ENCODE measurements around the gene C7orf33.
"Not testable (repeated sequence)": the region's sequence is repeated elsewhere in the genome, so short reads cannot be mapped to it uniquely, and the experiment has no call there.

Gene C7orf33

DNA sequence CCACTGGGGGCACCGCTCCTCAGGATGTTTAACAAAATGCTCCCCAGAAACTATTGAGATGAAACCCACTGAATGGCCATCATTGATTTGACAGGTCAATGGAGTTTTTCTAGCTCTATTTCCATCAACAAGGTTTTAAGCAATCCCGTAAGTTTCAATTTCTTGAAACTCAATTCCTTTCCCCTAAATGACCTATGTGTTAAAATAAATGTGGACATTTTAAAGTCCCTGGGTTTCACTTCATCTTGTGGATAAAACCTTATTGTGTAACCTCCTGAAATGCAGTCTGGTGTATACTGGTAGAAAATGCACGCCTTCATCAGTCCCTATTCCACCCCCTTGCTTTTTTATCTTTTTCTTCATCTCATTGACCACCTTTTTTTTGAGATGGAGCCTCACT lies 8.9 kb upstream of the C7orf33 start:
- no peak for DNase-seq

DNA sequence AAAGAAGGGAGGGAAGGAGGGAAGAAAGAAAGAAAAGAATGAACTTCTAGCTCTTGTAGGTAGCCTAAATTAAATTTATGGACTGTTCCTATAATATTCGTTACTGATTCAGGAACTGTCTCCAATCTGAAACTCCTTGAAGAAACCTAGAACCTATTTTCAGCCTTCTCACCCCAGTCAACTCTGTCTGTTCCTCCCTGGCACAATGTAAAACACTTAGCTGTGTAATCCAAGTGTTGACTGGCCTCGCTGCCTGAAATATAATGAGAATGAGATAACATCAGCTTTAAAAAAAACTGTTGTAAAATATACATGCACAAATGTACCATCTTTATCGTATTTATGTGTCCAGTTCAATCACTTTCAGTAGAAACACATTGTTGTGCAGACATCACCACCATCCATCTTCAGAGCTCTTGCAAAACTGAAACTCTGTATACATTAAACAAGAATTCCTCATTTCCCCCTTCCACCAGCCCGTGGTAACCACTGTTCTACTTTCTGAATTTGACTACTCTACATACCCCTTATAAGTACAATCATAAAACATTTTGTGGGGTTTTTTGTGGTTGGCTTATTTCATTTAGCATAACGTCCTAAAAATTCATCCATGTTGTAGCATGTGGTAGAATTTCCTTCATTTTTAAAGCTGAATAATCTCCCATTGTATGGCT lies 6.3 kb upstream of the C7orf33 start:
- DNase-seq = no peak

DNA sequence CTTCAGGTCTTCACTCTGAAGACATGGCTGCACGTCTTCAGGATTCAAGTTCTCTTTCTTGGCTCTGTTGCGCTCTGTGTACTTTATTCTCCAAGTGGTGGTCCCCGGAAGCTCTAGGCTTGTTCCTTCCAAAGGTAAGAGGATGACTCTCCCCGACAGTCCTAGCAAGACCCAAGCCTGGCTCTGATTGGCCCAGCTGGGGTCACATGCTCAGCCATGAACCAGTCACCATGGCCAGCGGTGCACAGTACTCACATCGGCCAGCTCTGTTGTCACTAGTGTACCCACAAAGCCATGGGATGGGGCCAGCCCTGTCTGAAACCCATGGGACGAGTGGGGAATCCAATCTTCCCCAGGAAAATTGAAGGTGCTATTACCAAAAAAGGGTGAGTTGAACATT lies 5.2 kb upstream of the C7orf33 start:
- no peak for DNase-seq

DNA sequence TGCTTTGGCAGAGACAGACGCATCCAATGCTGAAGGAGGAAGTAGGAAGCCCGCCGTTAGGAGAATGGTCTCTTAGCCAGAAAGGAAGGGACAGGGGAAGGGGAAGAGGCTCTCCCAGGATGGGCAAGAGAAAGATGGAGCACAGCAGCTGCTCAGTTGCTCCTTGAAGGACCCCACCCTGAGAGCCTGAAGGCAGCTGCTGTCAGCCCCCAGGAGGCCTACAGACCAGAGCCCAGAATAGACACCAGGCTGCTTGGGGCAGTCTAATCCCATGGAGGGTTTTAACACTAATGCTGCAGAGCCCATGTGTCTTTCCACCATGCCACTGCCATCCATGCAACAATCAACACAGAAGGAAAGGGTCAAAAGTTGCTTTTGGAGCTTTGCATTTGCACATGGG lies 3.5 kb upstream of the C7orf33 start:
- DNase-seq = no peak

DNA sequence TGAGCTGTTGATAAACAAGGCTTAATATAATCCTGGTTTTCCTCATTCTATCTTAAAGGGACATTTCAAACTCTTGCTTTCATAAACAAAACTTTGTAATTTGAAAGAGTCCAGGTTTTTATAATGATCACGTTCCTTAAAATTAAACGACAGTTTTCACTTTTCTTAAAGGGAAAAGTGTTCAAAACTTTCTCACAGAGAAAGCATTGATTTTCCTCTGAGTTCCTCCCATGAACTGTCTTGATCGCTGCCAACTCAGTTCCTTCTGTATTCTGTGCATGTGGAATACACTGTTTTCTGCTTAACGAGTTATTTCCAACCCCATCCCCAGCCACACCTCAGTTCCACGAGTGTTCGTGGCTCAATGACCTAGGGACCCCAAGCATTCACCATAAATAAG lies 2.4 kb upstream of the C7orf33 start:
- no peak for DNase-seq

DNA sequence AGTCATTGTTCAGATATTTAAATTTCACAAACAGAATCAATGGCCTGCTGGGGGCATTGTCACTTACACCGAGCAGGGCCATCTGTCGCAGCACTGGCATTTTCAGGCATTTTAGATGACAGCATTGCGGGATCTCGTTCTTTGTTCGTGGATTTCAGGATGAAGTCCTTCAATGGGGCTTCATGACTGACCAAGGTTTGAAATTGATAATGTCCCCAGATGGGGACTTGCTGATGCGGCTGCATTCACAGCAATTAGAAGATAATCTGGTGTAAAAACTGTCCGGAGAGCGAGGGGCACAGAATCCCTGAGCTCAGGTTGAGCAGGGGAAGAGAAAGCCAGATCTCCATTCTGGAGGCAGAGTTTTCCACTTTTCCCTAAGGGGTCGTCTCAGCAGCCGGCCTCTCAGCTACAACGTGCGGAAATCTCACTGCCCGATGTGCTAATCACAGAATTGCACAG lies 1.9 kb upstream of the C7orf33 start:
- no peak for DNase-seq

DNA sequence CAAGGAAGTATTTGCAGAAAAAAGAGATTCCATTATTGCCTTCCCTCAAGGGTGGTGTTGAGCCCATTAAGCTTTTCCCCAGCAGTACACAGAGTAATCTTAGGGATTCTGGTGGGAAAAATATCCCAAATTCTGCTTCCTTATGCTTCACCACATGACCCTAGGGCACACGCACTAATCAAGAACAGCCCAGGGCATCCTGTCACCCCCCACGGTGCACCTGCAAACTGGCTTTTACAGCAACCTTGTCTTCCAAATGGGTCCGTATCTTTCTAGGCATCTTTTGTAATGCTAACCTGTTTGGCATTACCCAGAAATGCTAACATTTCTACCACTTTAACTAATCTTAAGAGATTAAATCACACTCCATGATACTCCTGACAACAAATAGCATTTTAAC lies 926 bp upstream of the C7orf33 start:
- no peak for DNase-seq

DNA sequence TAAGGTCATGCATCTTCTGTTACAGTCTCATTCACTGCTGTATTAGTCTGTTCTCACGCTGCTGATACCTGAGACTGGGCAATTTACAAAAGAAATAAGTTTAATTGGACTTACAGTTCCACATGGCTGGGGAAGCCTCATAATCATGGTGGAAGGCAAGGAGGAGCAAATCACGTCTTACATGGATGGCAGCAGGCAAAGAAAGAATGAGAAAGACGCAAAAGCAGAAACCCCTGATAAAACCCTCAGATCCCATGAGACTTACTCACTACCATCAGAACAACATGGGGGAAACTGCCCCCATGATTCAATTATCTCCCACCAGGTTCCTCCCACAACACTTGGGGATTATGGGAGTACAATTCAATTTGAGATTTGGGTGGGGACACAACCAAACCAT lies 5.8 kb downstream of the C7orf33 start:
- not testable (repeated sequence) for DNase-seq

DNA sequence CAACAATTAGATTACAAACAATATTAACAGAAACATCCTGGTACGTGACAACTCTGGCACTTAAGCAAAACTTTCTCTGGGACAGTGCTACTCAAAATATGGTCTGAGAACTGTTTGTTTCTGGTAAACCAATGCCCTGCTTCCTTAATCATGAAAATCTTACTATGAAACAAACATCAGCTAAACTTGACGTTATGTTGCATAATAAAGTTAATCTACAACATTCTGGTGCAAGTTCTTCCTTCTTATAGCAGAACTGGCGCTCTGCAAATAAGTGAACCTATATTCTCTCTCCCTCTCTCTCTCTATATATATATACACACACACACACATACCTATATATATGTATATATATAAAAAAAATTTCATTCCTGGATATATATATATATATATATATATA lies 7.8 kb downstream of the C7orf33 start:
- DNase-seq = no peak

DNA sequence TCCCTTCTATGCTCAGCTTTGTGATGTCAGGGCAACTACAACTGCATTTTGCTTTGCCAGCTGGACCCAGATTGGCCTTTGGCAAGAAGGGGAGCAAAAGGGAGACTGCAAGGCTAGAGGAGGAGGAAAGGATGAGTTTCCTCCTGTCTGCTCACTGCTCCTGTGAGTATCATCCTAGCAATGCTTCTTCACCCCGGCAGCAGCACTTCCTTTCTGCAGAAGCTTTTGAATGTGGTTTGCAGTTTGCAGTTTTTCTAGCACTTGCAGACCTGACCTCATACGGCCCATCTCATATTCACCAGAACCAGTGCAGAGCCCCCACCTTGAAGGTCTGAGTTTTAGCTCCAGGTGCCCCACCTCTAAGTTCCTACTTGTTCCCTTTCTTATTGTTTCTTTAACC lies 14.8 kb downstream of the C7orf33 start:
- DNase-seq = no peak

DNA sequence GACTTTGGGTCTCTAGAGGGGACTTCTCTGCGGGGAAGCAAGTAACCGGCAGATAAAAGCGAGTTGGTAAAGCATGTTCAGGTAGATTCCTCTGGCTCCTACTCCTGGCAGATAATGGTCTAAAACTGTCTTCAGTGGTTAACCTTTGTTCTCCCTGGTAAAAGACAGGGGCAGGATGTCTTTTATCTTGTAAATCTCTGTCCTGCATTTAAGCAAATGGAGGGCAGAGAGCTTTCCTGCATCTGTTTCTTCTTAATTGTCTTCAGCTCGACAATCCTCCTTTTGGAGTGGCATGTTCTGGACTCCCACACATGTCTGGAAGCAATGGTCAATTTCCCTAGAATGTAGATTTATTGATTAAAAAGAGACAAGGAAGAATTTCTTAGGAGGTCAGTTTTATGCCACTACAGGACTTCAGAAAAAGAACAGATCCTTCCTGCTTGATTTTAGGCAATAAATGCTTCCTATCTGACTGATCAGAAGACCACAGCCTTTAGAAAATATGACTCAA lies 16.6 kb downstream of the C7orf33 start:
- DNase-seq = no peak

DNA sequence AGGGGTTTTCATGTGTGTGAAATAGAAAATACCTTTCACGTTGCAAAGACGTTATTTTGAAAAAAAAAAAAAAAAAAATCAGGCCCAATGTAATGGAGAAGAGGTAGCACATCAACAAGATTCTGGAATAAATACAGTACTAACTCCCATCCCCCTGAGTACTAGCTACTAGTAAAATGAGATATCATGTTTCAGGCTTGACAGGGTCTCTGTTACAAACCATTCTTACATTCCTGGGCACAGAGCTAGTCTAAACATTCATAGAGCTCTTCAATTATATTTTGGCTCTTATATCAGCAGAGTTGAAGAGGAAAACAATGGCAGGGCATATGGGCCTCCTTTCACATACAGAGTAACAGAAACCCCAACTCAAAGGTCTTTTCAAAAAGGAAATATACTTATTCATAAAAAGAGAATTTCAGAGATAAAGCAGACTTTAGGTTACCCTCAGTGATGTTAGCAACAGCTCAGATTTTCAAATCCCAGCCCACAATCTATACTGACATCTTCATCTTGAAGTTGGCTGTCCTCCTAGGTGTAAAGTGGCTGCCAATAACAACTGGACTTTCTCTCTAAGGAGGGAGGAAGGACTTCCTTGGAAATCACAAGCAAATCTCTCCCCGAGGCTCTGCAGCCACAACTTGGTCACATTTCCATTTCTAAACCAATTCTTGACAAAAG lies 18.6 kb downstream of the C7orf33 start:
- no peak for DNase-seq

DNA sequence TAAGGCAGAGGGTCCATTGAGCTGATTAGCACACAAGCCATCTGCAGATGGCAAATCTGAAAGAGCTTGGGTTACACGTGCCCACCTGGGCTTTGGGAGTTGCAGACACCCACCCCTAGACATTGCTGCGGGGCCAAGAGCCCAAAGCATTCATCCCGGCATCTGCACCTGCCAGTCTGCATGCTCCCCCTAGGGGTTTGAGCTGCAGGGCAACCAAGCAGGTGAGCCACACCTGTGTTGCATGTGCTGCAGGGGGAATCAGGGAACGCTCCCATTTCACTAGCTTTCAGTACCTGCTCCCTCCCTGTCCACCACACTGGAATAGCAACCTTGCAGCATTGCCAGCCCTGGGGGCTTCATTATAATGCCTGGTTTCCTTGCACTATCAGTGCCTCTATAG lies 21.1 kb downstream of the C7orf33 start:
- DNase-seq = no peak

DNA sequence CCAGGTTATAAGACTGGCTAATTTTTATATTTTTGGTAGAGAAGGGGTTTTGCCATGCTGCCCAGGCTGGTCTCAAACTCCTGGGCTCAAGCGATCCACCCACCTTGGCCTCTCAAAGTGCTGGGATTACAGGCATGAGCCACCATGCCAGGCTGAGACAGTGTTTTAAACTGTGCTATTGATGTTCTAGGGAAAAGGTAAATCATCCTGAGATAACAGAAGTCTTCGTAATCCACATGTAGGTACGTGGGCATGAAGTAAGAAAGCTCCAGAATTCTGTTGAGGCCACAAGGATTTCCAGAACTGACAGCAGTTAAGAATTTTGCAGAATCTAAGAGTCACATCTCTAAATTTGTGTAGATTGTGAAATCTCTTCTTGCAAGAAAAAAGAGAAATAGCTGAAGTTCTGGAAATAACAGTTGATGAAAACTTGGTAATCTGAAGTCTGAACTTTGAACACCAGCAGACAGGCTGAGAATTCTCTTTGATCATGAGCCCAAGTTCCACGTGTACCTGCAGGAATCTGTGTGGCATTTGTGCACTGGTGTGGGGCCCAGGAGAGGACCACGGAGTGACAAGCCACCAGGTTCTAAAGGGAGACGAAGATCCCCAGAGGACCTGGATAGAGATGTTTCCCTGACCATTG lies 24.6 kb downstream of the C7orf33 start:
- no peak for DNase-seq

DNA sequence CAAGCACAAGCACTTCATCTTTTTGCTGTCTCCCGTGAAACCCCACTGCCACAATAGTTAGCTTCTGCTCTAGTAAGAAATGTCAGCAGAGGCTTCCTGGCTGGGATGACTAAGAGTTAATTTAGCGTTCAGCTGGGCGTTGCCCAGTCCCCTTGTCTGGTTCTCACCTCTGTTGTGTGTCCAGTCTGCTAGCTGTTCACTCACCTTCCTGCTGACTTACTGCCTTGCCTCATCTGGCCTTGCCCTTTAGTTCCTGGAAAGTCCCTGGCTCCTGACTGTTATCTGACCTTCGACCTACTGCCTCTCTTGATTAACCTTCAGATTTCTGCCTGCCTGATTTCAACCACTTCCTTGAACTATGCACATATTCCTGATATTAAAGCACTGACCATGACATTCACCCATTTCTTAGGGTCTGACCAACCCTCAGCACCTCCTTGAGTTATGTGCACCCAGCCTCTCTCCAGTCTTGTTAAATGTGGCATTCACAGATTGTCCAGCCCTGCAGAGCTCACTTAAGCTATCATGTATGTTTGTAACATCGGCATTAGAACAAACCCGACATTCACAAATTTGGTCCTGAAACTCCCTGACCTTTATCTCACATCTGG lies 30.3 kb downstream of the C7orf33 start:
- DNase-seq = no peak

DNA sequence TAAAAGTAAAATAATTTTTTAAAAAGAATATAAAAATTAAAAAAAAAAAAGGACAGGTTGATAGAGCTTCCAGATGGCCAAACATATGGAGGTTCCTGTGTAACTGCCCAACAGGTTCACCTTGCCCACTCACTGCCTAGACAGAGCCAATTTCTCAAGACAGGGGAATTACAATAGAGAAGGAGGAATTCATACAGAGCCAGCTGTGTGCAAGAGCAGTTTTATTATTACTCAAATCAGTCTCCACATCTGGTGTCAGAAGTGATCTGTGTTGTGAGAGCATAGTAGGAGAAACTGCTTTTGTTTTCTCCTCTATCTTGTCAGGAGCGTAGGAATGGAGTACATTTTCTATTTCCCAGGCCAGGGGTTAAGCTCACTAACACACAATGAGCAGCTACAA lies 31.0 kb downstream of the C7orf33 start:
- DNase-seq = no peak

DNA sequence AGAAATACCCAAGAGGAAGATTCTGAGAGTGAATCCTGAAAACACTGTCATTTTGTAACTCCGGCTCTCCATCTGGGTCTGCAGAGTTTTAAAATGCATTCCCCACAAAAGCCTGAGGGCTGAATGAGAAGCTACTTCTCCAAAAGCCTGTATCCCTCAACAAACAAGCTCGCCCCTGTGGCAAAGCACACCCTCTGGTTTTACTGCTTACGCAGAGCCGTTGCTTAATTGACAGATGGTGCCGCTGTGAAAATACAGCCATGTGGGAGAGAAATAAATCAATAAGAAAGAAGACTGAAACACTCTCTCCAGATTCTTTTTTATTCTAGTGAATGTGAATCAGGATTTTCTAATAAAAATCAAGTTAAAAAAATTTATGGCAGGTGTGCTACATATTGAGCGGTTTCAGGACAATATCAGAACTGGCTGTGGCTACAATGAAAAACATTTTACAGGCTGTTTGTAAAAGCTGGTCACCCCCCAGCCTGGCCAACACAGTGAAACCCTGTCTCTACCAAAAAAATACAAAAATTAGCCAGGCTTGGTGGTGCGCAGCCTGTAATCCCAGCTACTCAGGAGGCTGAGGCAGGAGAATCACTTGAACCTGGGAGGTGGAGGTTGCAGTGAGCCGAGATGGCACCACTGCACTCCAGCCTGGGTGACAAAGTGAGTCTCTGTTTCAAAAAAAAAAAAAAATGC lies 32.5 kb downstream of the C7orf33 start:
- no peak for DNase-seq

DNA sequence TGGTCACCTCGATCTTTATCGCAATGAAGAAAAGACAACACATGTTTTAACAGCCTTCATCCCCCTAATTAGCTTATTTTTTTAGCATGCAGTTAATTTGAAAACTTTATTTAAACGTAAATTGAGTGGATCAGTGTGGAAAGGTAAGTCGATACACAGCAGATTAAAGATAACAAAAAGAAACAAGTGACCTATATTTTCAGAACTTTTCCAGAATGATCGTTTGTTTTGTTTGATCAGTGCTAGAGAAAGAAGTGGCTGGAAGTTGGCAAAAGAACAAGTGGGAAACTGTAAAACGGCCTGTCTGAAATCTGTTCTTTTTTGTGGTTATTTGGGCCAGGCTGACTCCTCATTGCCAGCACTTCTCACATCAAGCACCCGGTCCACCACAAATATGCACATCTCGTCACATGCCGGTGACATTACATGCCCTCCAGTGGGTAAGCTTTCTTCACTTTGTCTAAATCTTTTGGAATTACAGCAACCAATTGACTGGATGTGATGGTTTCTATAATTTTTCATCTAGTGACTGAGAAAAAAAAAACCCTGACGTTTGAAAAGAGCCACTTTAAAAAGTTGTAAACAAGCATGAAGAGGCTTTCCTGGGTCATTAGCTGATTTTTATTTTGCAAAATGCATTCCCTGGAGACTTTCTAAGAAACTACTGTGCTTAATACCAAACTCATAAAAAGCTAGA lies 33.2 kb downstream of the C7orf33 start:
- no peak for DNase-seq

DNA sequence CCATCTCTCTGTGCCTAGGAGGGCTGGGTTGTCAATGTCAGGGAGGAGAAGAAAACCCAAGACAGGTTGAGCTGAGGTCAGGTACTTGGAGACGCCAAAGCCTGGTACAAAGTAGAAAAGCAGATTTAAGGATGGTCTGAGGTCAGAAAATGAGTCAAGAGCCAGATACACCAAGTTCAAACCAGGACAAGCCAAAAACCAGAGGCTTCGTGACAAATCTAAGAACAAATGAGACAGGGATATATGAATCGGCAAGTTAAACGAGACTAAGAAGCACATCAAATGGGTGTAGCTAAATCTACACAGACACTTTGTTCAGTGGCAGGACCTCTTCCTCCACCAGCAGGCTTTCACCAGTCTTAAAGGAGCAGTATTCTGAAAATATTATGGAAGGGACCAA lies 34.2 kb downstream of the C7orf33 start:
- DNase-seq = no peak

DNA sequence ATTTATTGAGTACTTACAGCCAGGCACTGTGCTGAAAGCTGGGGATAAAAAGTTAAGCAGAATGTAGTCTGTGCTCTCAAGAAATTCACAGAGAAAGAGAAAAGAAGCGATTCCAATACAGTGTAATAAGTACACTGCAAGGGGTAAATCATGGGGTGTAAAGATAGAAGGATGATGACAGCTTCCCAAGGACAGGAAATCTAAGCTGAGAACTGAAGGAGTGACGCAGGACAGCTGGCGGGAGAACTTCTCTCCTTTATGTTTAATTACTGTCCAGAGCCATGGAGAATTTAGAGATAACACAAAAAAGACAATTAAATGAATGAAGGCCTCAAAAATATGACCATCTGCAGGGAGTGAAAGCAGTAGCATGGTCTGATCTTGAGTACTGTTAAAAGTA lies 34.8 kb downstream of the C7orf33 start:
- DNase-seq = no peak

DNA sequence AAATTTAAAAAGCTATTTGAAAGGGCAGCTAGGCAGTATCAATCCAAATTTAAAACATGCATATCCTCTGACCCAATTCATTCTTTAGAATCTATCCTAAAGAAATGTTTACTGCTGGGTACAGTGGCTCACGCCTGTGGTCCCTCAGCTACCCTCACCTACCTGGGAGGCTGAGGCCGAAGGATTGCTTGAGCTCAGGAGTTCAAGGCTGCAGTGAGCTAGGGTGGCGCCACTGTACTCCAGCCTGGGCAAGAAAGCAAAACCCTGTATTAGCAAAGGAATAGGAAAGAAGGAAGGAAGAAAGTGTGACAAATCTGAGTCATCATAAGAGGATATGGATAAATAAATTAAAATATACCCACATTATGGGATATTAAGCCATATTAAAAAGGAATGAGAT lies 36.3 kb downstream of the C7orf33 start:
- DNase-seq = no peak

DNA sequence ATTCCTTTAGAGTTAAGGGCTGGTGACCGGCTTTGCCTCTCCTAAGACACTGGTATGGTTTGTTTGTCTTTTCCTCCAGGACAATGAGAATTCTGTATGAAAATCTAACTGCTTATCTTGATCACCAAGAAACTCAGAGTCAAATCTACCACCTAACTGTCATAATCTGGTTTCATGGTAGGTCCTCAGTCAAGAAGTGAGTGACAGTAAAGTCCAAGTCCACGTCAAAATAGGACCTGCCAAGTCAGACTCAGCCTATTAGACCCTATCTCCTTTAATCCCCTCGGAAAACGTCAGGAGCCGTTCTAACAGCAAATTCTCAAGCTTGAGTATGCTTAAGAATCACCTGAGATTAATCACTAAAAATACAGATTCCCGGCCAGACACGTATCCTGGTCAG lies 37.4 kb downstream of the C7orf33 start:
- no peak for DNase-seq

Measured in CD4-positive, alpha-beta T cell treated with Interleukin-6 for 4 hours (primary cell).